ENCODE measurements around the gene MAPK10.

The MAPK10 gene

GRCh38 chr4:86274642-86275041 lies 85.2 kb downstream of the MAPK10 start:
- no peaks in the 10 kb centered on the region for H3K4me1 Mint-ChIP-seq (ENCODE audit: low read depth)

DNA sequence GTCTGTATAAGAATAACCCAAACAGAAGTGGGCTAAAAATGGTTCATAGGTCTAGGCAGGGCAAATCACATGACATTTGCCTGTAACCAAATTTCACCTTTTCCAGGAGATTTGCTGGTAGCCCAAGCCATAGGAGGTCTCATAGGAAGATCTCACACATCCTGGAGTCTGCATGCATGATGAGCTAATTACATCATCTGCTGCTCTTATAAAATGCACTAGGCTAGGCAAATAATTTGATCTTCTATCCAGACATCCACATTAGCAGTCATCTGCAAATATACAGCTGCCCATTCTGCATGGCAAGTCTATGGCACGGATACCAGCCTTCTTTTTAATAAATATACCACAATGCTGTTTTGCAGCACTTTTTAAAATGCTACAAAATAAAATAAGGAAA lies 87.2 kb downstream of the MAPK10 start:
- no peaks in the 10 kb centered on the region for H3K9me3 Mint-ChIP-seq
- no peak overlapping the region for H3K27ac Mint-ChIP-seq
- H3K4me3 Mint-ChIP-seq, result no peak overlapping the region
- peaks cover 3% of the 10 kb centered on the region for H3K27me3 Mint-ChIP-seq
- H3K36me3 Mint-ChIP-seq (ENCODE audit: low read depth), result no peaks in the 10 kb centered on the region
- H3K4me1 Mint-ChIP-seq (ENCODE audit: low read depth), result no peaks in the 10 kb centered on the region

More at GRCh38 chr4:86274642-86275041, 85.2 kb downstream of the MAPK10 start:
- Mint-ChIP-seq H3K27ac (no peak overlapping the region), H3K4me3 (no peak overlapping the region), H3K27me3 (peaks cover 3% of the 10 kb centered on the region), H3K9me3 (no peaks in the 10 kb centered on the region), H3K36me3 (ENCODE audit: low read depth) (no peaks in the 10 kb centered on the region)

DNA sequence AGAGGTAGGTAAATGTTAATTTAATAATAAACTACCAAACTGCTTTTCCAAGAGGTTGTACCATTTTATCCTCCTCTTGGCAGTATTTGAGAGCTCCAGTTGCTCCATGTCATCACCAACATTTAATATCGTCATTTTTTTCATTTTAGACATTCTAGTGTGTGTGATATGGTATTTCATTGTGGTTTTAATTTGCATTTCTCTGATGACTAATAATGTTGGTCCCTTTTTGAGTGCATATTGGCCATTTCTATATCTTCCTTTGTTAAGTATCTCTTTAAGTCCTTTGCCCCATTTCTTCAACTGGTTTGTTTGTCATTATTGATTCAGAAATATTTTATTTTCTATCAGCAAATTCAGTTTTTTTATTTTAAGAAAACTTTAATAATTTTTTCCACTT lies 88.8 kb downstream of the MAPK10 start:
- Mint-ChIP-seq H3K36me3 (ENCODE audit: low read depth) (no peaks in the 10 kb centered on the region), H3K27ac (no peak overlapping the region), H3K4me3 (no peak overlapping the region), H3K9me3 (no peaks in the 10 kb centered on the region), H3K4me1 (ENCODE audit: low read depth) (no peaks in the 10 kb centered on the region), H3K27me3 (peaks cover 3% of the 10 kb centered on the region)

GRCh38 chr4:86269354-86269753 lies 90.5 kb downstream of the MAPK10 start:
- peaks cover under 1% of the 10 kb centered on the region for H3K27me3 Mint-ChIP-seq
- no peaks in the 10 kb centered on the region for H3K36me3 Mint-ChIP-seq (ENCODE audit: low read depth)
- H3K27ac Mint-ChIP-seq, result no peak overlapping the region
- no peaks in the 10 kb centered on the region for H3K4me1 Mint-ChIP-seq (ENCODE audit: low read depth)
- no peak overlapping the region for H3K4me3 Mint-ChIP-seq
- no peaks in the 10 kb centered on the region for H3K9me3 Mint-ChIP-seq

DNA sequence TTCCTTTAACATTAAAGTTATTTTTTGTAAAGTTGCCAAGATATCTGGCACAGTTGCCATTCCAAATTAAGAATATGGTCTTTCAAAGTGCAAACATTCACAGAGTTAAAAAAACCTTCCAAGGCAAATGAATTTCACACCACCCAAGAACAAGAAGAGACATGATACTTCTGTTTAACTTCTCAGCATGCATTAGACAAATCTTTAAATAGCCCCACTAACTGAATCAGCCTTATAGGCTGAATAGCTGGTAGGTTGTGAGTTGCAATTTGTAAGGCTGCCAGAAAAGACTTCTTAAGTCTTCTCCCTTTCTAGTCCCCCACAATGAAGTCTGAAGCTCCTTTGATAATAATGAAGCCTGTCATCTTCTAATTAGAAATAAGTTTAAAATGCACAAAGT lies 95.6 kb downstream of the MAPK10 start:
- Mint-ChIP-seq H3K4me3 (no peak overlapping the region), H3K36me3 (ENCODE audit: low read depth) (no peaks in the 10 kb centered on the region), H3K9me3 (no peaks in the 10 kb centered on the region), H3K4me1 (ENCODE audit: low read depth) (no peaks in the 10 kb centered on the region), H3K27ac (no peak overlapping the region), H3K27me3 (no peaks in the 10 kb centered on the region)

GRCh38 chr4:86261636-86262035 lies 98.2 kb downstream of the MAPK10 start:
- H3K27me3 Mint-ChIP-seq, result no peaks in the 10 kb centered on the region
- H3K4me3 Mint-ChIP-seq, result no peak overlapping the region
- no peaks in the 10 kb centered on the region for H3K9me3 Mint-ChIP-seq
- H3K27ac Mint-ChIP-seq, result no peak overlapping the region
- H3K4me1 Mint-ChIP-seq (ENCODE audit: low read depth), result no peaks in the 10 kb centered on the region
- H3K36me3 Mint-ChIP-seq (ENCODE audit: low read depth), result no peaks in the 10 kb centered on the region

- Mint-ChIP-seq H3K27ac (no peak overlapping the region), H3K9me3 (no peaks in the 10 kb centered on the region), H3K27me3 (no peaks in the 10 kb centered on the region), H3K36me3 (ENCODE audit: low read depth) (no peaks in the 10 kb centered on the region), H3K4me3 (no peak overlapping the region), H3K4me1 (ENCODE audit: low read depth) (no peaks in the 10 kb centered on the region)
Measured at GRCh38 chr4:86256086-86256485, 103.8 kb downstream of the MAPK10 start.

DNA sequence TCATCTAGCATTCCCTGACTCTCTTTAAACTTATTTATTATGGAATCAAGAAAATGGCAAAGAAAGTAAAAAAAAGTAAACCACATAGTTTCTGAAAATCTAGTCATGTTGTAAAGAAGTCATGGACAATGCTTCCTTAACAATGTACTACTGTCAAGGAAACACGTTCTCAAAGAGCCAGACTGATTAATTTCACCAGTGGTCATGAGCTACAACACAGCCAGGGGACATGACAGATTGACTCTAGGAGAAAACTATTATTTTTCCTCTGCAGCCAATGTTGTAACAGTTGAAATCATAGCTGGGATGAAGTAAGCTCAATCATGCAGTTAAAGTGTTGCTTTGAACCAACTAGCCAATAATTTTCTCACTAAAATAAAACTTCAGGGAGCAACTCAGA lies 109.2 kb downstream of the MAPK10 start:
- Mint-ChIP-seq H3K9me3 (peaks cover 4% of the 10 kb centered on the region), H3K4me3 (no peak overlapping the region), H3K27me3 (no peaks in the 10 kb centered on the region)

DNA sequence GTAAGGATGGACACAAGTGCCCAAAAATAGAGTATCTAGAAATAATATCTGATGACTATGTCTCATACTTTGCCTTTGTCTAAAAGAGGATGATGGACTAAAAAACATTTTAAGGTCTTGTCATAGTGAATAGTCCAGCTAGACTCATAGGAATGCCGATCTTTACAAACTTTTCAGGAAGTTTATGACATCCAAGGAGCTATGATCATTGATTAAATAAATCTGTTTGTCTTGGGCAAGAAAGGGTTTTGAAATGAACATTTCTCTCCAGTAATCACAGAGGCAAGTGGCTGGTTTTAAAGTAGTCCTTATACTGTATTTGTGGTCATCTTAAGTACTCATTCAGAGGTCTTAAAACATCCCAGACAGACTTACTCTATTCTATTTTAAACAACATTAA lies 109.8 kb downstream of the MAPK10 start:
- Mint-ChIP-seq H3K36me3 (ENCODE audit: low read depth) (no peaks in the 10 kb centered on the region), H3K27me3 (no peaks in the 10 kb centered on the region), H3K4me3 (no peak overlapping the region)

More for the DNA sequence above, 109.2 kb downstream of the MAPK10 start:
- Mint-ChIP-seq H3K27ac (no peak overlapping the region), H3K4me1 (ENCODE audit: low read depth) (no peaks in the 10 kb centered on the region), H3K36me3 (ENCODE audit: low read depth) (no peaks in the 10 kb centered on the region)

GRCh38 chr4:86249074-86249473 lies 110.8 kb downstream of the MAPK10 start:
- Mint-ChIP-seq H3K36me3 (ENCODE audit: low read depth) (no peaks in the 10 kb centered on the region), H3K27ac (no peak overlapping the region), H3K4me3 (no peak overlapping the region), H3K9me3 (peaks cover 4% of the 10 kb centered on the region), H3K27me3 (no peaks in the 10 kb centered on the region), H3K4me1 (ENCODE audit: low read depth) (no peaks in the 10 kb centered on the region)

More for the DNA sequence above, 109.8 kb downstream of the MAPK10 start:
- no peaks in the 10 kb centered on the region for H3K4me1 Mint-ChIP-seq (ENCODE audit: low read depth)
- H3K27ac Mint-ChIP-seq, result no peak overlapping the region
- H3K9me3 Mint-ChIP-seq, result peaks cover 4% of the 10 kb centered on the region

DNA sequence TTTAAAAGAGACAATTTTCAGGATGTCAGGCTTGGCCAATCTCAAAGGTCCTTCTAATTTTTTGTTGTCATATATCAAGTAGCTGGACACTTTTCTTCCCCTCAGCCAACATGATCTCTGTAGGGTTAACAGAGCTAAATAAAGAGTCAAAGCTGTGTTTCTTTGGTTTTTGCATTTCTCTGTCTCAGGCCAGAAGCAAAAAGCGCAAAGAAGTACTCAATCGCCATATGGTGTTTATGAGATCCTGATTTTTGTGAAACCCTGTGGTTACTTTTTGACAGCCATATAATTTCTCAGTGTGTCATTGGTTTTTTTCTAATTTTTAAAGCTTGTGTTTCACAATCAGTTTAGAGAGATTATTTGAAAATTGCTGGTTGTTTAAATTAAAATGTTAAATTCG lies 111.9 kb downstream of the MAPK10 start:
- Mint-ChIP-seq H3K4me1 (ENCODE audit: low read depth) (no peaks in the 10 kb centered on the region), H3K9me3 (peaks cover 4% of the 10 kb centered on the region), H3K27me3 (no peaks in the 10 kb centered on the region), H3K27ac (no peak overlapping the region), H3K36me3 (ENCODE audit: low read depth) (no peaks in the 10 kb centered on the region), H3K4me3 (no peak overlapping the region)

DNA sequence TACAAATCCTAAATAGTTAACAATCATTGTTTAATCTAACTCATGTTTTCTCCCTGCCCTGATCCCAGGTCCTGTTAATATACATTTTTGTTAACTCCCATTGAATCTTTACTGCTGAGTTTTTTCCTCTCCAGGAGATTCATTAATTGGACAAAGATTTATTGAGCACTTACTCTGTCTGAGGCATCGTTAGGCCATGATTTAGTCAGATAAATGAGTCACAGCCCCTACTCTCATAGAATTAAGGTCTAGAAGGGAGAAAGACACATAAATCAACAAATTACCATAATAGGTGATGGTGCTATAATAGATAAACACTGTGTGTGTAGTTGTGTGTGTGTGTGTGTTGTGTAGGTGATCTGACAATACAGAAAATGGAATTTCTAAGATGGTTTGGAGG lies 112.5 kb downstream of the MAPK10 start:
- Mint-ChIP-seq H3K27me3 (no peaks in the 10 kb centered on the region), H3K4me1 (ENCODE audit: low read depth) (no peaks in the 10 kb centered on the region), H3K36me3 (ENCODE audit: low read depth) (no peaks in the 10 kb centered on the region), H3K27ac (no peak overlapping the region), H3K9me3 (peaks cover 4% of the 10 kb centered on the region), H3K4me3 (no peak overlapping the region)

- Mint-ChIP-seq H3K4me3 (no peak overlapping the region), H3K27me3 (no peaks in the 10 kb centered on the region), H3K4me1 (ENCODE audit: low read depth) (no peaks in the 10 kb centered on the region), H3K36me3 (ENCODE audit: low read depth) (no peaks in the 10 kb centered on the region), H3K9me3 (peaks cover 14% of the 10 kb centered on the region), H3K27ac (no peak overlapping the region)
Measured at GRCh38 chr4:86243750-86244149, 116.1 kb downstream of the MAPK10 start.

DNA sequence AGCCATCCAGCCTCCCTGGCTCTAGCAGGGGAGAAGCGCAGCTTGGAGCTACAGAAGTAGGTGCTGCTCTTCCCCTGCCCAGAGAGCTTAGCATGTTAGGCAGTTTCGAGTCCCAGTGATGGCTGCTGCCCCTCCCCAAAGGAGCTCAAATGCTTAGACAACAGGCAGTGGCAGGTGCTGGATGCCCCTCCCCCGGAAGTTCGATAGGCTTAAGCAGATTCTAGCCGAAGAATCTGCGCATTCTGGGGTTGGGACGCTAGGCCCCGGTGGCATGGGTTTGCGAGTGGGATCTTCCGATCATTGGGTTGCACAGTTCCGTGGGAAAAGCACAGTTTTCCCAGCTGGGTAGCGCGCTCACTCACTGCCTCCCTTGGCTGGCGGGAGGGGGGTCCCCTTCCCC lies 117.2 kb downstream of the MAPK10 start:
- H3K4me3 Mint-ChIP-seq, result no peak overlapping the region

DNA sequence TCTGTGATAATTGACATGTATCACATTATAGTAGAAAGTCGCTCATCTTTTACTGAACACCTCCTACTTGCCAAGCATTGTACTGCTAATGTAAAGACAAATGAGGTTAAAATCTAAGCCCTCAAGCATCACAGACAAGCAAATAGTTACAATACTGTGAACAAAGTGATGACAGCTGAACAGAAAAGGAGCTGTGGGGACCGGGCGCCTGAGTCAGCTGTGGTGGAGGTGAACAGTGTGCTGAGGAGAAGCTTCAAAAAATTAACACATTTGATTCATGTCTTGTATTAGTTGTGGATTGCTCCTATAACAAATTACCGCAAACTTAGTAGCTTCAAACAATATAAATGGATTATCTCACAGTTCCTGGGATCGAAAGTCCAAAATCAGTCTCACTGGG lies 124.3 kb downstream of the MAPK10 start:
- Mint-ChIP-seq H3K36me3 (ENCODE audit: low read depth) (no peaks in the 10 kb centered on the region), H3K4me1 (ENCODE audit: low read depth) (no peaks in the 10 kb centered on the region), H3K27ac (no peak overlapping the region), H3K27me3 (no peaks in the 10 kb centered on the region), H3K9me3 (peaks cover 10% of the 10 kb centered on the region), H3K4me3 (no peak overlapping the region)

More for the DNA sequence above, 117.2 kb downstream of the MAPK10 start:
- Mint-ChIP-seq H3K9me3 (peaks cover 14% of the 10 kb centered on the region), H3K36me3 (ENCODE audit: low read depth) (no peaks in the 10 kb centered on the region), H3K27ac (no peak overlapping the region), H3K27me3 (no peaks in the 10 kb centered on the region), H3K4me1 (ENCODE audit: low read depth) (no peaks in the 10 kb centered on the region)

DNA sequence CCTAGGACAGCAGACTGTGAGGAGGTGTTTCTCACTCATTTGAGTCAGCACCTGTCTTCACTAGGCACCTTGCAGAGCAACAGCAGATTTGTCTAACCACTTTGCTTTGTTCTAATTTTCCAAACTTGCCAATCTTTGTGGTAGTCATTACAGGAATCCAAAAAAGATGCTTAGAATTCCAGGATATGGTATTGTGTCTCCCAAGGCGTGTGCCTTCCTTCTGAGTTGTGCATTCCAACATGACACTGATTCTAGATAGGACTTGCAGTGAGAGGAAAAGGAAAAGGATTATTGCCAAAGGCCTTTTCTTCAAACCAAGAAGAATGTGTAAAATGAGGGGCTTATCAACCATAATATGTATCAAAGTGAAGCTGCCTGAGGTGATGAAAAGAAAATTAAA lies 126.2 kb downstream of the MAPK10 start:
- peaks cover 4% of the 10 kb centered on the region for H3K9me3 Mint-ChIP-seq
- no peaks in the 10 kb centered on the region for H3K4me1 Mint-ChIP-seq (ENCODE audit: low read depth)
- no peak overlapping the region for H3K4me3 Mint-ChIP-seq
- H3K36me3 Mint-ChIP-seq (ENCODE audit: low read depth), result no peaks in the 10 kb centered on the region
- H3K27me3 Mint-ChIP-seq, result no peaks in the 10 kb centered on the region
- H3K27ac Mint-ChIP-seq, result no peak overlapping the region
